BJ (cell line): ENCODE data around the gene DIP2C. TPM values are rescaled to one million over a fixed set of nuclear protein-coding genes. Genes with fewer than 3 reads are reported as not detected.

Experiments
- CTCF ChIA-PET: fragments of 350-600 bp; formaldehyde crosslinking; extraction: SDS; loops from one replicate; lab custom pipeline; 2021; ENCODE audit warnings: antibody characterized with exemption, inconsistent platforms; lab: Yijun Ruan, JAX
- POLR2A ChIA-PET: fragments of 300-600 bp; sonication (Branson Sonifier 250); formaldehyde crosslinking; extraction: SDS; loops from one replicate; lab custom pipeline; 2021; ENCODE audit warnings: antibody characterized with exemption; lab: Charles Lee
- DNase-seq: peaks from one replicate; pipeline ENCODE4 v3.0.0-alpha.2; 2011; ENCODE audit warnings: low read depth
- H3K27me3 ChIP-seq: 2 replicates; pipeline ENCODE4 v1.6.0; 2011; ENCODE audit warnings: low read length; ENCODE audit not compliant: control insufficient read depth, insufficient read depth
- H3K36me3 ChIP-seq: 2 replicates; pipeline ENCODE4 v1.5.1; 2011; ENCODE audit warnings: low read length; ENCODE audit not compliant: control insufficient read depth, insufficient read depth
- H3K4me3 ChIP-seq: 2 replicates; pipeline ENCODE4 v1.5.1; 2011; ENCODE audit warnings: low read depth, mild to moderate bottlenecking, control low read depth, low read length
- polyA plus RNA-seq: library from polyadenylated mRNA; depleted of rRNA; stranded (reverse); fragments of >200 nt; gene quantifications from 2 replicates; pipeline ENCODE4 v1.2.3, GENCODE V29; 2011
- TF ChIP-seq, protein P1 (sequence below): IDR thresholded peaks from 2 replicates; pipeline ENCODE4 v1.5.1; 2011; ENCODE audit warnings: low read depth, mild to moderate bottlenecking, control low read depth, inconsistent platforms, low read length, moderate library complexity; ENCODE audit not compliant: insufficient read depth

DIP2C gene
- polyA plus RNA-seq, 1 experiment, result 9.3 TPM

DNA sequence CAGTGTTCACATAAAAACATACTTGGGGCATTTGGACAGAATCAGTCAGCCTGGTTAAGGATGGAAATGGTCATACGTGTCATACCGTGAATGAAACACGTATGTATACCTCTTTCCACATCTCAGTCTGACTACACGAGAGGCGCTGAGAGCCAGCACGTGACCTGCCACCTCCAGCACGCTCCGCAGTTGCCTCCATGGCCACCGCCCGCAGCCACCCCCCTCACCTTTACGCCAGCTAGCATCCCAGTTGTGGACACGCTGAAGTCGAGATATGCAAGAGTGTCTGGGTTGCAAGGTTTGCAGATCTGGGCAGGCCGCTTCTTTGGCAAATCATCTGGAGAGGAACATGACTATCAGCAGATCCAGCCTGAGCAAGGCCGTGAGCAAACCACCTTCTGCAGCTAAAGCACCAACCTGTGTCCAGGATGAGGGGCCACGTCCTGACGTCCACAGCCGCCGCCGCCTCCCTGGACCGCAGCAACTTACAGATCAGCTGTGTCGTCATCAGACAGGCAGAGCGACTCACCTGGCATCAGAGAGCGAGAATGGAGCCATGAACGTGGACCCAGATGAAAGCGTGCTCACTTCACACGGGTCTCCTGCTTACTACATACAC, 344.8 kb downstream of the DIP2C start:
- no peak overlapping the region for H3K4me3 ChIP-seq
- H3K27me3 ChIP-seq, result no peaks in the 10 kb centered on the region
- CTCF ChIA-PET, result interaction anchor here (1.1 kb wide), 1 partner anchor 12 kb away, joined by 3 read pairs; no protein-coding TSS in a partner anchor
- TF ChIP-seq, protein P1, sequence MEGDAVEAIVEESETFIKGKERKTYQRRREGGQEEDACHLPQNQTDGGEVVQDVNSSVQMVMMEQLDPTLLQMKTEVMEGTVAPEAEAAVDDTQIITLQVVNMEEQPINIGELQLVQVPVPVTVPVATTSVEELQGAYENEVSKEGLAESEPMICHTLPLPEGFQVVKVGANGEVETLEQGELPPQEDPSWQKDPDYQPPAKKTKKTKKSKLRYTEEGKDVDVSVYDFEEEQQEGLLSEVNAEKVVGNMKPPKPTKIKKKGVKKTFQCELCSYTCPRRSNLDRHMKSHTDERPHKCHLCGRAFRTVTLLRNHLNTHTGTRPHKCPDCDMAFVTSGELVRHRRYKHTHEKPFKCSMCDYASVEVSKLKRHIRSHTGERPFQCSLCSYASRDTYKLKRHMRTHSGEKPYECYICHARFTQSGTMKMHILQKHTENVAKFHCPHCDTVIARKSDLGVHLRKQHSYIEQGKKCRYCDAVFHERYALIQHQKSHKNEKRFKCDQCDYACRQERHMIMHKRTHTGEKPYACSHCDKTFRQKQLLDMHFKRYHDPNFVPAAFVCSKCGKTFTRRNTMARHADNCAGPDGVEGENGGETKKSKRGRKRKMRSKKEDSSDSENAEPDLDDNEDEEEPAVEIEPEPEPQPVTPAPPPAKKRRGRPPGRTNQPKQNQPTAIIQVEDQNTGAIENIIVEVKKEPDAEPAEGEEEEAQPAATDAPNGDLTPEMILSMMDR, result no peak
- DNase-seq, result no peak
- peaks cover 16% of the 10 kb centered on the region for H3K36me3 ChIP-seq
- POLR2A ChIA-PET, result no interaction called here

DNA sequence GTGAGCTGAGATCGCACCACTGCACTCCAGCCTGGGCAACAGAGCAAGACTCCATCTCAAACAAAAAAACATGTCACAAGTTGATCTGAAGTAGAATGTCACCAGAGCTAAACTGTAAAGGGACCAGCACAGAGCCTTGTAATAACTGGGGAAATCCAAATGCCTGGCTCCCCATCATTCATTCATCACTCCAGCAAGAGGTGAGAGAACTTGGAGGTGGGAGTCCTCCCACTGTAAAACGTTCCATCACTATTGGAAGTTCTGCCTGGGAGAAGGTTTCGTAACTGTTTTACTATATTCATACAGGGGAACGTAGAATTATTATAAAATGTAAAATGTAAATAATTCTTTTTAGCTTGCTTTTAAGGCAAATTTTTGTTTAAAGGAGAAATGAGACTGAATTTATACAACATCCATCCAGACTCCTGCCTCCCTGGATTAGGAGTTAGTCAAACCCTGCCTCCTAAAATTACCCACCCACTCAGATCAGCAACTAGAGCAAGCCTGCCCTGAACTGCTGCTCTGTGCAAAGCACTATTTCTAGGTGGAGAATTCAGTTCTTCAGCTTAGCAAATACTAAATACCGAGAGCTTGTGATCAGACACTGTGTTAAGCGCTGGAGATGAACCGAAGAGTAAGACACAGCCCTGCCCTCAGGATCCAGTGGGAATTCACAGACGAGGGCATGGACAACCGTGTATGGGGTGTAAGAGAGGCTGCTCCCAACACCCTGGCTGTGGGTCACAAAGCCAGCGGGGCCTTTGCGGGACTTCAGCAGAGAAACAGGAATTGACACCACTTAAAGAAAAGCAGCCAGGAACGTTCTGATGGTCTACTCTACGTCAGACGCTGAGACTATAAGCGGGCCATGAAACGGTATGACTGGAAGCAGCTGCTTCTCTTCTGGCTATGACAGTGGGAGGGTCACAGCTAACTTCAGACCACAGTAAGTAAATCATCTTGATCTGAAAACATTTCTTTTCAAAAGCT, 345.9 kb downstream of the DIP2C start:
- DNase-seq, result no peak

DNA sequence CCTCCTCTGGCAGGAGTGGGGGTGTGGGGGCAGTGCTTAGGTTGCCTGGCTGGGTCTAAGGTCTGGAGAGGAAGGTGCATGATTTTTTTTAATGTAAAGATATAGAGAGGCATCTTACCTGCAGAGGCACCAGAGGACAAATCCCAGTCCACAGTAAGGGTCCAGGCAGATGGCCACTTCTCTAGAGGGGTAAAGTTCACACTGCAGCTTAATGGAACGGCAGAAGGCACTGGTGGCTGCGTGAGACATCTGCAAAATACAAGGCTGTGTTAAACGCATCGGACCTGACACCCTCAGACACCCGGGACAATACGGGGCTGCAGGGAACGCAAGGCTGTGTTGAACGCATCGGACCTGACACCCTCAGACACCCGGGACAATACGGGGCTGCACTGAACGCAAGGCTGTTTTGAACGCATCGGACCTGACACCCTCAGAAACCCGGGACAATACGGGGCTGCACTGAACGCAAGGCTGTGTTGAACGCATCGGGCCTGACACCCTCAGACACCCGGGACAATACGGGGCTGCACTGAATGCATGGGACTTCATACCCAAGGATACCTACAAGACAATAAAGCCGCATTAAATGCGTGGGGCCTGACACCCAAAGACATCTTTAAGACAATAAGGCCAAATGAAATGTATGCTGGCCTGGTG, 348.3 kb downstream of the DIP2C start:
- H3K36me3 ChIP-seq, result peaks cover 23% of the 10 kb centered on the region
- POLR2A ChIA-PET, result no interaction called here
- H3K27me3 ChIP-seq, result no peaks in the 10 kb centered on the region
- CTCF ChIA-PET, result no interaction called here
- TF ChIP-seq, protein P1, result no peak
- DNase-seq, result no peak
- H3K4me3 ChIP-seq, result no peak overlapping the region

More for the DNA sequence above, 345.9 kb downstream of the DIP2C start:
- Histone ChIP-seq H3K27me3 (no peaks in the 10 kb centered on the region), H3K4me3 (no peak overlapping the region), H3K36me3 (peaks cover 12% of the 10 kb centered on the region)
- TF ChIP-seq, protein P1, result no peak
- POLR2A ChIA-PET, result no interaction called here
- CTCF ChIA-PET, result interaction anchor here (1.1 kb wide), 1 partner anchor 13 kb away, joined by 3 read pairs; no protein-coding TSS in a partner anchor

DNA sequence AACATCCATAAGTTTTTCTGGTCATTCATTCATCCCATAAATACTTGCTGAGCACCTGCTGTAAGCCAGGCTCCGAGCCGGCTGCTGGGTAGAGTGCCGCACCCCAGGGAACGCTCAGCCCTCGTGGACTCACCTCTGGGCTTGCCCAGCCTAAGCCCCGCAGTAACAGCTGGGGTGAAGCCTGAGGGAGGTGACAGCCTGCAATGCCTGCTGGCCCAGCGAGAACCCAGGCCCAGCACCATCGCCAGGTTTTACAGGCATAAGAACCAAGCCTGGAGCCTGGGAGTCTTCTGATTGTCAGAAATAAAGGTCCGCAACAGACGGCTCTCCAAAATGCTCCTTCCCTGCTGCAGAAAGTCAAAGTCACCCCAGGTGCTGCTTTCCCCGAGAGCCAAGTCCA, 348.8 kb downstream of the DIP2C start:
- H3K36me3 ChIP-seq, result peaks cover 23% of the 10 kb centered on the region
- TF ChIP-seq, protein P1, result no peak
- CTCF ChIA-PET, result interaction anchor here (0.7 kb wide), 1 partner anchor 103 kb away, joined by 3 read pairs; no protein-coding TSS in a partner anchor
- H3K4me3 ChIP-seq, result no peak overlapping the region
- DNase-seq, result no peak
- no peaks in the 10 kb centered on the region for H3K27me3 ChIP-seq
- POLR2A ChIA-PET, result no interaction called here
